Sigmoid colon (tissue), 4 donors: ENCODE measurements around the gene GALNT10.

Source experiments
- EP300 ChIP-seq, 4 donors: sonication (generic); formaldehyde crosslinking; IDR thresholded peaks; one replicate each; pipeline ENCODE4 v1.6.1; 2017; ENCODE audit warnings: antibody characterized with exemption in 4 of 4
- POLR2A ChIP-seq, 2 donors: fragments of 450-650 bp; IDR thresholded peaks; one replicate each; pipeline ENCODE4 v1.6.1; 2016; ENCODE audit warnings: antibody characterized with exemption in 2 of 2, mild to moderate bottlenecking in 2 of 2, moderate library complexity in 2 of 2
- POLR2AphosphoS5 ChIP-seq, 4 donors: sonication (generic); formaldehyde crosslinking; IDR thresholded peaks; one replicate each; pipeline ENCODE4 v1.6.1; 2017; ENCODE audit warnings: antibody characterized with exemption in 4 of 4
- TF ChIP-seq, protein P1 (sequence below), 4 experiments: fragments of 450-650 bp in 3 of 4; fragments of 200-600 bp in 1 of 4; IDR thresholded peaks; one replicate each; pipeline ENCODE4 v1.5.1; 2016 to 2019; ENCODE audit warnings: antibody characterized with exemption in 4 of 4, mild to moderate bottlenecking in 3 of 4, moderate library complexity in 2 of 4

DNA sequence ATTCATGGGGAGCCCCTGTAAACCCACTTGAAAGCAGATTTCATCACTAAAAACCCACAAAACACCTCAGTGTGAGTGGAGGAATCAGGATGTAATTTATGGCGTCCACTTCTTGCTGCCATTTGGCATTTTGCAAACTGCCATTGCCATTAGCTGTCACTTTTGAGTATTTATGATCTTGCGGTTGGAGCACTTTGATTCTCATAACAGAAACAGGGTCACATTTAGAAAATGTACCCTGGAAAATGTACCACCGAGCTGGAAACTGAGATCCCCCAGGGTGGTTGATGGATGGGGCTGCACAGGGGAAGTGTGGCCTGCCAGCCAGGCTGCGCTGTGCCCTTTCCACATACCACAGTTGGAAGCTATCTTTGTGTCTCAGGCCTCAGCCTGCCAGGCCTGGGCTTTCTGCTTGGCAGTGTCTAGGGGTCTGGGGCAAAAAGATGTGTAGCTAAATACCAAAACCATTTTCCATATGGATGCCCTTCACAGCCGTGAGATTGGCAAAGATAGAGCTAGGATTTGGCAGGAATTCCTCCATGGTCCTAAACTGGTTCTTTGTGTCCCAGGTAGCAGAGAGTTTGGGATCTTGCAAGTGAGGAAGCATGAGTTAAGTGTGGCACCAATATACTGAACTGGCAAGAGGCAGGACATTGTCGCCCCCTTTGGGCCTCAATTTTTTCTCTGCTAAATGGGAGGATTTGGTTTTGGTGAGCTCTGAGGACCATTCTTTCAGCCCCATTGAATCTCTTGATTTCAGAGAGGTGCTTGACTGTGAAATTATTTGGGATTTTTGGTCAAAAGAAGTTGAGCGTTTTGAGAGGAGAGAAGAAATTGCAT, 46.2 kb downstream of the GALNT10 start:
- TF ChIP-seq, protein P1, sequence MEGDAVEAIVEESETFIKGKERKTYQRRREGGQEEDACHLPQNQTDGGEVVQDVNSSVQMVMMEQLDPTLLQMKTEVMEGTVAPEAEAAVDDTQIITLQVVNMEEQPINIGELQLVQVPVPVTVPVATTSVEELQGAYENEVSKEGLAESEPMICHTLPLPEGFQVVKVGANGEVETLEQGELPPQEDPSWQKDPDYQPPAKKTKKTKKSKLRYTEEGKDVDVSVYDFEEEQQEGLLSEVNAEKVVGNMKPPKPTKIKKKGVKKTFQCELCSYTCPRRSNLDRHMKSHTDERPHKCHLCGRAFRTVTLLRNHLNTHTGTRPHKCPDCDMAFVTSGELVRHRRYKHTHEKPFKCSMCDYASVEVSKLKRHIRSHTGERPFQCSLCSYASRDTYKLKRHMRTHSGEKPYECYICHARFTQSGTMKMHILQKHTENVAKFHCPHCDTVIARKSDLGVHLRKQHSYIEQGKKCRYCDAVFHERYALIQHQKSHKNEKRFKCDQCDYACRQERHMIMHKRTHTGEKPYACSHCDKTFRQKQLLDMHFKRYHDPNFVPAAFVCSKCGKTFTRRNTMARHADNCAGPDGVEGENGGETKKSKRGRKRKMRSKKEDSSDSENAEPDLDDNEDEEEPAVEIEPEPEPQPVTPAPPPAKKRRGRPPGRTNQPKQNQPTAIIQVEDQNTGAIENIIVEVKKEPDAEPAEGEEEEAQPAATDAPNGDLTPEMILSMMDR (IDR thresholded peaks at IDR 0.05): no peak
- TF ChIP-seq EP300 (IDR thresholded peaks at IDR 0.05) (no peak), POLR2A (IDR thresholded peaks at IDR 0.05) (no peak), POLR2AphosphoS5 (IDR thresholded peaks at IDR 0.05) (no peak)
